HG03060 (cell line): ENCODE results near the gene KRTAP10-11.
"Not testable (repeated sequence)": the region's sequence is repeated elsewhere in the genome, so short reads cannot be mapped to it uniquely, and the experiment has no call there.

Source experiments
- ATAC-seq: cut with Tn5 transposase; IDR thresholded peaks from one replicate; pipeline ENCODE4 v1.9.1; 2021; ENCODE audit warnings: low read depth, moderate number of reproducible peaks; ENCODE audit not compliant: unreplicated experiment

Gene KRTAP10-11

GRCh38 chr21:44638506-44639330, 7.5 kb upstream of the KRTAP10-11 start:
- not testable (repeated sequence) for ATAC-seq

GRCh38 chr21:44639331-44639655, 6.9 kb upstream of the KRTAP10-11 start:
- ATAC-seq: no peak

- no peak for ATAC-seq
Observed at GRCh38 chr21:44640761-44641160, 5.5 kb upstream of the KRTAP10-11 start.

GRCh38 chr21:44643741-44644310, 2.4 kb upstream of the KRTAP10-11 start:
- ATAC-seq: no peak

GRCh38 chr21:44644878-44645277, 1.3 kb upstream of the KRTAP10-11 start:
- no peak for ATAC-seq

- no peak for ATAC-seq
Observed at GRCh38 chr21:44647222-44647552, 973 bp downstream of the KRTAP10-11 start.

GRCh38 chr21:44648557-44649311, 2.5 kb downstream of the KRTAP10-11 start:
- ATAC-seq: no peak

GRCh38 chr21:44649521-44650100, 3.4 kb downstream of the KRTAP10-11 start:
- ATAC-seq: no peak

GRCh38 chr21:44650265-44650972, 4.2 kb downstream of the KRTAP10-11 start:
- no peak for ATAC-seq

GRCh38 chr21:44650973-44651675, 4.9 kb downstream of the KRTAP10-11 start:
- no peak for ATAC-seq

- no peak for ATAC-seq
Observed at GRCh38 chr21:44653123-44653522, 6.9 kb downstream of the KRTAP10-11 start.

- ATAC-seq: no peak
Observed at GRCh38 chr21:44653656-44654575, 7.7 kb downstream of the KRTAP10-11 start.

GRCh38 chr21:44654576-44655175, 8.5 kb downstream of the KRTAP10-11 start, which contains the start of gene KRTAP12-4:
Gene KRTAP12-4, minus strand, starts transcription at chr21:44654659. Its CDS starts 45 bp downstream, at chr21:44654614.
- no peak for ATAC-seq

GRCh38 chr21:44656868-44657267, 10.7 kb downstream of the KRTAP10-11 start:
- no peak for ATAC-seq

GRCh38 chr21:44657635-44658540, 11.7 kb downstream of the KRTAP10-11 start, which contains the start of gene KRTAP12-3:
Gene KRTAP12-3, plus strand, starts transcription at chr21:44657932. Its CDS starts 48 bp downstream, at chr21:44657980.
- ATAC-seq: no peak

- no peak for ATAC-seq
Observed at GRCh38 chr21:44658541-44658910, 12.3 kb downstream of the KRTAP10-11 start.

GRCh38 chr21:44658913-44659595, 12.8 kb downstream of the KRTAP10-11 start:
- ATAC-seq: no peak
